CD1c-positive myeloid dendritic cell (primary cell): Measurements from ENCODE around the gene PIEZO2.
"Not testable (repeated sequence)": the region's sequence is repeated elsewhere in the genome, so short reads cannot be mapped to it uniquely, and the experiment has no call there.

Experiments used
- DNase-seq: peaks from one replicate; pipeline ENCODE4 v3.0.0-alpha.2; 2016; ENCODE audit errors: extremely low spot score

PIEZO2 gene

DNA sequence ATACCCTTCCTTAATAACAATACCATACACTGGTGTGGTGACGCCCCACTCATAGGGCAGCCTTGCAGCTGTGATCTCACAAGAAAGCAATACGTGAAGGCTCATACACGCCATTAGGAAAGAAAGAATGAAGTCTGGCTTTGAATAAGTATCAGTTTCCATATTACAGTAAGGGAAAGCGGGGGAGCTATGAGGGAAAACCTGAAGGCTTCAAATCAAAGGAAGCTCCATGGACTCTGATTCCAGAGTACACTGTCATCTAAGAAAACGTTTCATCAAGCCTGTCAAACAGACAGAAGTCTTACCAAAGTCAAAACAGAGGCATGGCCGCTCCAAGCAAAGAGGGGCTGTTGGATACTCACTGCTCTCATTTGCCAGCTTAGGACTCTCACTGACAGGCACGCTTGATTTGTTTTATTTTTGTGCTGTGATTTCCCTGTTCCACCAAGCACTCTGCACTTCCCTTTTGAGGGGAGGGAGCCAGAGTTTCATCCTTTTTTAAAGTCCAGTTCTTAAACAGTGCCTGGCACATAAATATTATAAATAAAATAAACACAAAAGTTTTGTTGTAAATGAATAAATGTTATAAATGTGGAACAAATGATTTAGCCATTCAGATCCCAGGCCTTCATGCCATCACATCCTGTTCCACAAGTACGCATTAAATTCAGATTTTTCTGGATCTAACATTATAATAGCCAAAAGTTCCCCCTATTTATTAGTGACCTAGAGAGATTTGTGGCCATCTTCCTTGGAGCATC is 221.2 kb downstream of the PIEZO2 start:
- no peak for DNase-seq

DNA sequence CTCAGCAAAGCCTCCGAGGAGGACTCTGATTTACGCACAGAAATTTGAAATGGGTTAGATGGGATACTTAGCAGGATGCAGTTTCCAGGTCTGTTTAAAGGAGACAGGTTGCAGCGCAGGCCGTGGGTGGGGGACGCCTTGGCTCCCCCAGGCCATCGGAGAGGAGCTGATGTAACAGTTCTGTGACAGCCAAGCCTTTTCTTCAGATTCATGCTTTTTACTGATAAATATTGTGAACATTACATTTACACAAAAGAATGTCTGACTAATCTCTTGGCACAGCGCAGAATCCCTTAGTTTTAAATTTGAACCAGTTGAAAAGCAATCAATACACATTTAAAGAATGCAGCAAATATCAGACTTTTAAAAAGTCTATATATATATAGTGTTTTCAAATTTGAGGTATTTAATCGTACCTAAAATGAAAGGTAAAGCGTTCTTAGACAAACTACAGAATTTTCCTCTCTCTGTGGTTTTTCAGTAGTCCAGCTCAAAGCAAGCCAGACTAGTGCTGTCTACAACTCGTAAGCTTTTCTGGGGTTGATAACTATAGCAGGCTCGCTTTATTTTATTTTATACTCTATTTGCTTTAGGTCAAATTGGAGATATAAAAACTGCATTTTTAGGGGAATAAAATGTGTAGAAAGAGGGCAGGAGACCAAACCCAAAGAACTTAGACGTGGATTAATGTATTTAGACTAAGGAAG is 221.9 kb downstream of the PIEZO2 start:
- DNase-seq, result no peak

DNA sequence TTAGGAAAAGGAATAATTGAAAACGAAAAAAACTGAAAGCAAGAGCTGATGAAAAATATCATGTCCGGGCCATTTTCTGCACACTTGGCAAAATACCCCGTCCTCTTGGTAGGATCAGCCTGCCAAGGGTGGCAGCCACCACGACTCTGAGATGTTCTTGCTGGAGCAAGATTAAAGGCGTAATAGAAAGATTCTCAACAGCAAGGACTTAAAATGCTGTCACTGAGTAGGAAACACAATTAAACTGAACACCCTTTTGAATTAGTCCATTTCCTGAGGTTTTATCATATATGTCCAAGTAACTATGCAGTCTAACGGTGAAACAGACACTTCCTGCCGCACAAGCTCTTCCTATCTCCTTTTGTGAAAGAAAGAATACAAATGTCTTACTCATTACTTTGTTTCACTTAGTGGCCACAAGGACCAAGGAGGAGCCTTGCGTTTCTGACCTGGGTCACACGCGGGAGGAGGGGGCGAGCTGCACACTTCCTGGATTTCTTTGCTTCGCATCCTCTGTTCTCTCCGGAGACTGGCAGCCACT is 222.7 kb downstream of the PIEZO2 start:
- DNase-seq, result no peak

DNA sequence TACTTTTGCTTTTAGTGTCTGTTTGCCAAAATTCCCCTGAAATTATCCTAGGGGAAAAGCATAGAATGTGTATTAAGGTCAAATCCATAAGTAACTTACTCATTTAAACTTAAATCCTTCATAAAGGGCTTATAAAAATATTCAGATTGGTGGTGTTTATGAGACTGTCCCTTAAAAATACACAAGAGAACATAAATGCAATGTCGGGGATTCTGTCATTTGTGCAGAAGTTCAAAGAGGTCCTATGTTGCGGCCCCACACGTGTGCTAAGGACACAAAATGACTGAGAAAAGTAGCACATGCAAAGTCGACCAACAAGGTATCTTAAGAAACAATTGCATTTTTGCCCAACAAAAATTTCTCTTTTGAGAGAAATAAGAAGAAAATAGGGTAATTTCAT is 225.1 kb downstream of the PIEZO2 start:
- no peak for DNase-seq

DNA sequence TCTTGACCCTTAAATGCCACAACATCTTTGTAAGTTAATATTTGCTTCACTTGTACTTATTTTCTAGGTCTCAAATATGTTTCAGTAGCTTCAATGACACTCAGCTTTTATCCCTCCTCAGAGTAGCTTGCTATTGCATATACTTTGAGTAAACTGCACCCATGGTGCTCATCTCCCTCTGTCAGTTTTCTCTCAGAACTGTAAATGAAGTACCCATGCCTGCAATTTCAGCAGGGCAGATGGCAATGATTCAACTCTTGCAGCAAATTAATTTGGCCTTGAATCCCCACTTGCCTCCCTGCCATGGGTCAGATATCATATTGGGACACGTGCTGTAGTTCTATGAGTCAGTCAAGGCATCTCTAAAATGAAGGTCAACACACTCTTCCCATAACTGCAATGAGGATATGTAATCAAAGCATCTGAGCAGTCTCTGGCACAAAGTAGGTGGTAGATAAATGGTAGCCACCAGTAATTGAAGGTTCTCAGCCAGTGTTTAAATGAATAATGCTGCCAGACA is 225.8 kb downstream of the PIEZO2 start:
- no peak for DNase-seq

DNA sequence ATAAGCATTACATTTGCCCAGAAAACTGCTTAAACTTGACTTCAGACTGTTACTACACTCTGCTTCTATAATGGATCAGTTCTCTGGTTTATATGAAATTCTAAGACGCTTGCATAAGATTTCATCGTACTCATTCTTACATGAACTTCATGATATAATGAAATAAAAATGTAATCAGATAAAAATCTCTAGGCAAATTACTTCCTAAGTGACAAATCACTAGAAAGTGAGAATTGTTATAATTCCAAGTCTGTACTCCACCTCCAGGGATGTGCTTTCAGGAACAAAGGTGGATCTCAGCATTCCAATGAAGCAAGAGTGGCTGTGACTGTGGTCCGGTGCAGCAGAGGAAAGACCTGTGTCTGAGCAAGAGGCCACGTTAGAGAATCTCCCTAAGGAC is 226.2 kb downstream of the PIEZO2 start:
- no peak for DNase-seq

DNA sequence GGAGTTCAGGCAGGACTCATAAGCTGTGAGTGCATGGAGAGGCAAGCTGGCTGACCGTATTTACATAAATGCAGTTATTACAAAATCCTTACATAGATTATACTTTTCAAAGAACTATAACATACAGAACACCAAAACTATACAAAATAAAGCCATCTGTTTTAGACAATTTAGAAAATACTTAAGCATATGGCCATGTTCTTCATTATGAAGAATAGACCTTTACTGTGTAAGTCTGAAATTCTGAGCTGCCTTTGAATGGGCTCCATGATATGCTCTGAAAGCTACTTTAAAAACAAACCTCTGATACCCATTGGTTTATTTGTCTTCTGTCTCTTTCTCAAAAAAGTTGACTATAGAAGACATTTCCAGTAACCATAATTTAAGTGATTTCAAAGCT is 226.7 kb downstream of the PIEZO2 start:
- DNase-seq, result not testable (repeated sequence)

DNA sequence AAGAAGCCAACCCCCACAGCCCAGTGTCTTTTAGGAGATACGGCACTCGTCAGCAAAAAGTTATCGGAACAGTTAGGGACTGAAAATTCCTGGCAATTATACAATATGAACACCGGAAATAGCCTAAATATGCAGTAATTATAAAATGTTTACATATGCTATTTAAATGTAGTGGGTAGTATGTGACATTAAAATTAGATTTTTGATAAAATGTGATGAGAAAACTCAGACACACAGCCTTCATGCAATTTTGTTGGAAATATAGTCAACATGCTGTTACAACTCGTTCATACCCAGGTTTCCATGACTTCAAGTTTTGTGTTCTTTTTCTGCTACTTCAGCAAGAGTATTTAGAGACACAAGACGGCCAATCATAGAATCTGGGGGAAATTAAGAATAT is 229.1 kb downstream of the PIEZO2 start:
- not testable (repeated sequence) for DNase-seq

DNA sequence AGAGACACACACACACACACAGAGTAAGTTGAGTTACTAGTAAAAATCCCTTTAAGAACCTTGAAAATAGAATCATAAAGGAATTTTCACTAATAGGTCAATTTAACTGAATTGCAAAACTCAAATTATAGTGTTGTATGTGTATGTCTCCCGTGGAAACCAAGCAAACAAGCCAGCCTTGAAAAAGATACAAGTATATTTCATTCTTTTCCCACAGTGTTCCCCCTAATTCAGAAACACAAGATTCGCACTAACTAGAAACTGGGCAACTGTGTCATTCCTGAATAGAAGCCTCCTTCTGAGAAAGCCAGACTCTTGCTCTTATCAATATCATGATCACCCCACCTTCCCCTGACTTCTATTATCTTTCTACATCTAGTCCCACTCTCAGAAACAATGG is 229.5 kb downstream of the PIEZO2 start:
- no peak for DNase-seq

DNA sequence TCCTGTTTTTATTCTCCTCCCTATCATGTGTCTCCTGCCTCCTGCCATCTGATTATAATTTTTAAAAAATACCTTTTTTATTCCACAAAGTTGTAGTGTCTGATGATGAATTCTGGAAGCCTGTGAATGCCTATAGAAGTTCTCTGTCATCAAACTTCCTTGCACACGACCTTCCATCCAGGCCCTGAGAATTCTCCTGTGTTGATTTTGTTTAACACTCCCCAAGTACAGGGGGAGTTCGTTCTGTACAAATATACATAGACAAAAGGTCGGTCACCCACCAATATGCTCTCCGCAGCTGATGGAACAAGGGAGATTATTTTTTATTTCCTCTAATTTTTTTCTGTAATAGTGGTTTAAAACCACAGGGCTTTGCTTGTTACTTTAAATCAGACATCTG is 232.5 kb downstream of the PIEZO2 start:
- no peak for DNase-seq

DNA sequence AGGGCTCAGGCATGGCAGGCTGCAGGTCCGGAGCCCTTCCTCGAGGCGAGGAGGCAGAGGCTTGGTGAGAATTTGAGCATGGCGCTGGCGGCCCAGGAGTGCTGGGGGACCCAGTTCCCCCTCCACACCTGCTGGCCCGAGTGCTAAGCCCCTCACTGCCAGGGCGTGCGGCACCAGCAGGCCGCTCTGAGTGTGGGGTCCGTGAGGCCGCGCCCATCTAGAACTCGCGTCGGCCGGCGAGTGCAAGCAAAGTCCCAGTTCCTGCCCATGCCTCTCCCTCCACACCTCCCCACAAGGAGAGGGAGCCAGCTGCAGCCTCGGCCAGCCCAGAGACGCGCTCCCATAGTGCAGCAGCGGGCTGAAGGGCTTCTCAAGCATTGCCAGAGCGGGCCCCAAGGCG is 233.0 kb downstream of the PIEZO2 start:
- no peak for DNase-seq

DNA sequence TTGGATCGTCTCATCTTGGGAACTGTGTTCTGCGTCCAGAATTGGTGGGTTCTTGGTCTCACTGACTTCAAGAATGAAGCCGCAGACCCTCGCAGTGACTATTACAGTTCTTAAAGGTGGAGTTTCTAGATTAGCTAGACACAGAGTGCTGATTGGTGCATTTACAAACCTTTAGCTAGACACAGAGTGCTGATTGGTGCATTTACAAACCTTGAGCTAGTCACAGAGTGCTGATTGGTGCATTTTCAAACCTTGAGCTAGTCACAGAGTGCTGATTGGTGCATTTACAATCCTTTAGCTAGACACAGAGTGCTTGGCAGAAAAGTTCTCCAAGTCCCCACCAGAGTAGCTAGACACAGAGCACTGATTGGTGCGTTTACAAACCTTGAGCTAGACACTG is 233.6 kb downstream of the PIEZO2 start:
- DNase-seq, result not testable (repeated sequence)

DNA sequence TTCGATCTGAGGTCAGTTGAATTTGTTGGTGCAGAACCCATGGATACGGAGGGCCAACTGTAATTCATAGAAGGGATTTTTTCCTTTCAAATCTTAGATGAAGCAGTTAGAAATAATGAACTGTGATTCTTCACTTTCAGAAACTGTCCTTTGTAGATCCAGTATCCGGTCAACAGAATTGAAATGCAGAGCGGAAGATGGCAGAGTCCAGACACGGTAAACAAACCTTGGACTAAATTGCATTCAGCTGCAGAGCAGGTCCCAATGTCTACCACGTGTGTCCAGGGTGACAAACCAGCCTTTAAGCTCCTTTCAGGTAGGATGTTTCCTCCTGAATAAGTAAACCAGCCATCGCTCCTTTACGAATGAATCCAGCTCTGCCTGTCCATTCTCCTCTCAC is 234.8 kb downstream of the PIEZO2 start:
- DNase-seq, result not testable (repeated sequence)

DNA sequence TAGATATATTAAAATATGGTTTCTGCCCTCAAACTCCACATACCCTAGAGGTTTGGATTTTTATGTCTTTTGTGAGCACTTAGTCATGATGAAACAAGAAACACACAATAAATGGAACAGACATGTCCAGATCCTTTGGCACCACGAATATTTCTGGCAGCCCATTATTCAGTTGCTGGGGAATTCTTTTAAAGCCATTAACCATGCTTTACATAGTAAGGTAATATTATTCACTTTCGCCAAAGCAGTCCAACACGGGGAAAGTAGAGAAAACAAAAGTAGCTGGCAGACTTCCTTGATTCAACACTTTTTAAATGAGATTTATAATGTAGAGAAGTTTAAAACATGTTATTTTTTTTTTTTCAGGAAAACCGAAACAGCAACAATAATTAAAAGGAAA is 235.4 kb downstream of the PIEZO2 start:
- DNase-seq, result no peak

DNA sequence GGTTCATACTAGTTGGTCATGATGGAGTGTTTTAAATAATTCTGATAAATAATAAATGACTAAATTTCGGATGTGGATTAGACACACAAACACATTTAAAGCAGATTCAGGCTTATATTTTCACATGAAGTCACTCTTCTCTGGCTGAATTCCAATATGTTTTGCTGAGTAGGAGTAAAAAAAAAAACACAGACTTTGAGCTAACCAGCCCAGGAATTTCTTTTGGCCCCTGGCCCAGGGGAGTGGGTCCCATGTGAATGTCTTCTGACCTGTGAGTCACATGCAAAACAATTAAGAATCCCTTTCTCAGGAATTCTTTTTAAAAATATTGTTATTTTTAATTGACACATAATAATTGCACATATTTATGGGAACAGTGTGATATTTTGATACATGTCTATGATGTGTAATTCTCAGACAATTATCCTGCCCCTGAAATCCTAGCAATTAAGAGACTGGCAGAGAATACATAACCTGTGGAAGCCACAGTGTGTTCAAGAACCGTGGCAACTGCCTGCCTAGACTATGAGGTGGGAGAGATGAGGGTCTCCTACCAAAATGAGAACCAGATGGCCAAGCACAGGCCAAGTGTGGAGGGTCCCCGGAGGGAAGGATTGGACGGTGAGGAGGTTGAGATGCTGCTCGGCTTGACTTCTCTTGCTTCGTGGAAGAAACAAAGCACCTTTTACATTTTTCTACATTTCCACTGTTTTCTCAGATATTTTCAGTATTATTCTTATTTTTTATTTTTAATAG is 236.4 kb downstream of the PIEZO2 start:
- DNase-seq, result no peak

DNA sequence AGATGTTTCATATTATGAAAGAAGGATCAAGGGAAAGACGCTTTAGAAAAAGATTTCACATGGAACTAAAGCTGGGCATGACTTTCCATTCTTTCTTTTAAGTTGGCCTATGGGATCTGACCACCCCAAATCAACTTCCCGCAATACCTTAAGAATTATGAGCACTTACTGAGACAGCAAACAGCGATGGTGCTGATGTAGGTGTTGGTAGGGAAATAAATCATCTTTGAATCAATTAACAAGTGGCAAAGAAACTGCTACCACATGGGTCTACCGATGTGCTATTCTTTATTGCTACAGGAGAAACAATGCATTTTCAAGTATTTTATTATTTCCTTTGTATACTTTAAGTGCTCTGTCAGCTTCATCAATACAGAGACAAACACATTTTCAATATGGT is 239.6 kb downstream of the PIEZO2 start:
- DNase-seq, result no peak

DNA sequence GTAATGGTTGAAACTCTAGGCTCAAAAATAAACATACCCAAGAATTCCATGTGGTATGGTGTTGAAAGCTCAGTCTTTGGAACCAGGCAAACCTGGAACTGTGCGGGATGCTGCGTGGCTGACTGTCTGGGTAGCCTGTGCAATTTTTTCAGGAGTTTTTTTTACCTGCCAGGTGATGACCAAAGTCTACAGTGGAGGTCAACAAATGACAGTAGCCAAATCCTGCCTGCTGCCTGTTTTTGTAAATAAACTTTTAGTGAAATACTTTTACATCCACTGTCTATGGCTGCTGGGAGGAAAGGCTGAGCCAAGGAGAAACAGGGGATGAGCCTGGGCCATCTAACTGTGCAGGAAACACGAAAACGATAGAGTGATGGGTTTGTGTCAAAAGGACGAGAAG is 240.6 kb downstream of the PIEZO2 start:
- no peak for DNase-seq

DNA sequence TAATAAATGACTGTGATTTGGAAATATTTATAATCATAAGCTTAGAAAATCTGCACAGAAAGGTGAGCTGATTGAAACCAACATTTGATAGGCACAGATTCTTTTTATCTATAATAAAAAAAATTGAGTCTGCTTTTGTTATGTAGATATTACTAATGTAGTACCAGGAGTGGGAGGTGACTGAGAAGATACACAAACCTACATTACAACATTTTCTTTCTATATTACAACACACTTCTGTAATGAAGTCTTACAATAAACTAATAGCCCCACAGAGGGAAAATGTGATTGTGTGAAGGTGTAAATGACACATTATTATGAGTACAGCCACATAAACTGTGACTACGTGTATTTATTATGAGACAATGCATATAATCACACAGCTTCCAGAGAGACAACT is 241.6 kb downstream of the PIEZO2 start:
- no peak for DNase-seq

DNA sequence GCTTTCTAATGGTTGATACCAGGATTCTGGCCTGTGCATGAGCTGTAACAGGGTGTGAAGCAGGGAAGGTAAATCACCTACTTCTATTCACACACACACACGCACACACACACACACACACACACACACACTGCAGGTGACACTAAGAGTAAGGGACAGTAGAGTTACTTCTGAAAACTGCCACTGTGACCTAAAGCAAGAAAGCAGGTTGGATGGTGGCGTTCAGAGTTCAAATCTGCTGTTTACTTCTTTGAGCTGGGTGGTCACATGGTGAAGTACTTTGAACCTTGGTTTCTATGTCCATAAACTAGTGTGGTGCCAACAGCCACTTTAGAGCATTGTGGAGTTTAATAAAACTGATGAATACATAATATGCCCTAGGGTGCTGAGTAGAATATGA is 248.0 kb downstream of the PIEZO2 start:
- DNase-seq, result no peak

DNA sequence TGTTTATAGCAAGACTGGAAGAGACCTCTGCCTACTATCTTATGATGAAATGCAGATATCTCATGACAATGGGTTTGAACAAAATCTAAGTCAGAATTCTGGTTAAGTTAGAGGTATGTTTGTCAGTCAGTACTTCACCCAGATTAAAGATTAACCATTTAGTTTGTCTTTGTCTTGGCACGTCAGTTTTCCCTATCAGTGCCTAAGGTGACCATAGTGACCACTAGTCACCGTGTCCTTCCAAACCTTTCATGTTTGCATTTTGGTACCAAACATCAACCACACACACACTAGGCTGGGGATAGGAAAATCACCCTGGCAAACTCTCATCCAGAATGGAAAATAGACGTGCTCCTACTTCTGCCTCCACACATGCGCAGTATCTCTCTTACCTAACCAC is 248.9 kb downstream of the PIEZO2 start:
- DNase-seq, result no peak

DNA sequence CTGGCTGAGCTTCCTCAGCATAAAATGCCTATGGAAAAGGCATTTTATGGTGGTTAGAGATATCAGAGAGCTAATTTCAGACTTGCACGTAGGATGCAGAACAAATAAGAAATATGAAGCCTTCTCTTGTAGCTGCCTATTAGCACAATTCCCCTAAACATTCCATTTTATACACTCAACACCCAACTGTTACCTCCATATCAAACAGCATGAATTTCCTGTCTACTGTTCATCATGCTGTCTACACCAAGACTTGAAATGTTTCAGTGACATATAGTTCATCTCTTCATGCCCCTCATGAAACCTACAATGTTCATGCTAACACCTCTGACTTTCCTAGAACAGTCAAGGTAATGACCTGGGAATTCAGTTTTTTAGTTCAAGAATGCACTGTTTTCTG is 249.9 kb downstream of the PIEZO2 start:
- no peak for DNase-seq

DNA sequence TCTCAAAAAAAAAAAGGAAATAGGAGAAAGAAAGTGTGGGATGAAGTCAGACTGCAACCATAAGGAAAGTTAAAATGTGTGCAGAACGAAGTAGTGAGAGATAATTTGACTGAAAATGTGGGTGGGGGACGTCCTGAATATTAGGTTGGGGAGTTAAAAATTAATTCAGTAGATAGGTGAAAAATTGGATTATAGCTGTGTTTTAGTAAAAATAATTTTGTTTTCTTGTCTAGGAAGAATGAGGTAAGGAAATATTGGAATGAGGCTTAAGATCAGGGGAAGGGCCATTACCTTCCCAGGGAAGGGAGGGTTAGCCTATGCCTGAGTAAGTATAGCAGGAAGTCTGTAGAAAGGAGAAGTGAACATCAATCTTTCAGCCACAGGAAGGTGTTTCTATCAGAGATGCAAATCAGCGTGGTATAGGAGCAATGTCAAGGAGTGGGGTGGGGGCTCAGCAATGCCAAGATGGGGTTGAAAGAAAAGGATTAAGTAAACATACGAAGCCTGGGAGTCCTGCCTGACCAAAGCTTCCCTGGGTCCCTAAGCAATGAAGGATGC is 250.9 kb downstream of the PIEZO2 start:
- DNase-seq, result no peak
